OCI-LY3 (cell line): Measurements from ENCODE around the gene TEX13B.

Experiments
- EZH2phosphoT487 ChIP-seq: fragments of 200-600 bp; shearing (Covaris generic); IDR thresholded peaks from 2 replicates; pipeline ENCODE4 v1.6.1; 2018; ENCODE audit warnings: antibody characterized with exemption, mixed run types, low read depth
- TF ChIP-seq, protein P1 (sequence below): fragments of 200-600, 300-600 bp; sonication (generic); IDR thresholded peaks from 2 replicates; pipeline ENCODE4 v1.5.1; 2014; ENCODE audit warnings: antibody characterized with exemption, low read length, low read depth

- TF ChIP-seq, protein P1, sequence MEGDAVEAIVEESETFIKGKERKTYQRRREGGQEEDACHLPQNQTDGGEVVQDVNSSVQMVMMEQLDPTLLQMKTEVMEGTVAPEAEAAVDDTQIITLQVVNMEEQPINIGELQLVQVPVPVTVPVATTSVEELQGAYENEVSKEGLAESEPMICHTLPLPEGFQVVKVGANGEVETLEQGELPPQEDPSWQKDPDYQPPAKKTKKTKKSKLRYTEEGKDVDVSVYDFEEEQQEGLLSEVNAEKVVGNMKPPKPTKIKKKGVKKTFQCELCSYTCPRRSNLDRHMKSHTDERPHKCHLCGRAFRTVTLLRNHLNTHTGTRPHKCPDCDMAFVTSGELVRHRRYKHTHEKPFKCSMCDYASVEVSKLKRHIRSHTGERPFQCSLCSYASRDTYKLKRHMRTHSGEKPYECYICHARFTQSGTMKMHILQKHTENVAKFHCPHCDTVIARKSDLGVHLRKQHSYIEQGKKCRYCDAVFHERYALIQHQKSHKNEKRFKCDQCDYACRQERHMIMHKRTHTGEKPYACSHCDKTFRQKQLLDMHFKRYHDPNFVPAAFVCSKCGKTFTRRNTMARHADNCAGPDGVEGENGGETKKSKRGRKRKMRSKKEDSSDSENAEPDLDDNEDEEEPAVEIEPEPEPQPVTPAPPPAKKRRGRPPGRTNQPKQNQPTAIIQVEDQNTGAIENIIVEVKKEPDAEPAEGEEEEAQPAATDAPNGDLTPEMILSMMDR, result no peak
- no peak for TF ChIP-seq EZH2phosphoT487
These were observed 43.2 kb upstream of the TEX13B start for GRCh38 chrX:108025376-108025775.
